HCT116 (cell line): ENCODE data around the gene EPGN. TPM values are rescaled to one million over a fixed set of nuclear protein-coding genes. Genes with fewer than 3 reads are reported as not detected.
A peak's percentile ranks its signal among the peaks of the same experiment; 100 is the strongest.

Experiments used
- ATAC-seq: fragments of 200-7000 bp; cut with Tn5 transposase; 2 replicates; pipeline ENCODE4 v1.9.1; 2020; ENCODE audit warnings: mild to moderate bottlenecking, moderate library complexity
- BruUV-seq: library from RNA; stranded (reverse); fragments of 400-500 nt; replicated peaks from 2 replicates; lab custom pipeline; 2021; lab: Mats Ljungman, UMichigan
- CTCF ChIA-PET: fragments of 300-600 bp; sonication (Branson Sonifier 250); formaldehyde crosslinking; loops from one replicate; lab custom pipeline; 2021; ENCODE audit warnings: antibody characterized with exemption; lab: Charles Lee
- POLR2A ChIA-PET: fragments of 300-600, 350-600 bp; sonication (Branson Sonifier 250); formaldehyde crosslinking; loops from one replicate; lab custom pipeline; 2021; ENCODE audit warnings: antibody characterized with exemption; lab: Charles Lee
- RAD21 ChIA-PET, 2 experiments: fragments of 300-600 bp; sonication (Branson Sonifier 250); formaldehyde crosslinking; loops; one replicate each; lab custom pipeline; 2023; ENCODE audit warnings: low total read pairs in 2 of 2; ENCODE audit not compliant: uncharacterized antibody in 2 of 2, unreplicated experiment in 2 of 2, low non-redundant PET in 1 of 2; lab: Charles Lee
- DNase-seq: peaks from one replicate; pipeline ENCODE4 v3.0.0-alpha.2; 2010; ENCODE audit warnings: low read depth, low spot score
- H2AFZ ChIP-seq: fragments of 200-600 bp; shearing (Covaris generic), sonication (generic); 2 replicates; pipeline ENCODE4 v1.6.1; 2017; ENCODE audit warnings: low read depth, mixed run types, mixed read lengths, antibody characterized with exemption, low read length; ENCODE audit not compliant: poor library complexity, severe bottlenecking
- H3K27ac ChIP-seq: 2 replicates; pipeline ENCODE4 v1.5.1; 2012; ENCODE audit warnings: low read depth, low read length
- H3K27me3 ChIP-seq: fragments of 200-600 bp; sonication (generic); 2 replicates; pipeline ENCODE4 v1.6.1; 2016; ENCODE audit warnings: mixed run types, low read length, mixed read lengths; ENCODE audit not compliant: insufficient read depth
- H3K36me3 ChIP-seq, 2 experiments: fragments of 200-500 bp in 1 of 2; fragments of 200-600 bp in 1 of 2; sonication (Bioruptor generic) in 1 of 2; sonication (generic) in 1 of 2; 2 replicates each; pipeline versions ENCODE4 v1.5.1 to v1.6.1; 2014 to 2016; ENCODE audit warnings: low read length in 2 of 2, inconsistent platforms in 1 of 2, mixed read lengths in 1 of 2, mixed run types in 1 of 2; ENCODE audit not compliant: insufficient read depth in 2 of 2, control insufficient read depth in 1 of 2
- H3K4me1 ChIP-seq, 2 experiments: fragments of 200-600 bp in 1 of 2; sonication (generic) in 1 of 2; 2 replicates each; pipeline versions ENCODE4 v1.5.1 to v1.6.1; 2012 to 2017; ENCODE audit warnings: low read length in 2 of 2, inconsistent platforms in 1 of 2, mild to moderate bottlenecking in 1 of 2, mixed read lengths in 1 of 2, mixed run types in 1 of 2, moderate library complexity in 1 of 2; ENCODE audit not compliant: insufficient read depth in 2 of 2, control insufficient read depth in 1 of 2
- H3K4me2 ChIP-seq: fragments of 200-600 bp; sonication (generic); 2 replicates; pipeline ENCODE4 v1.6.1; 2017; ENCODE audit warnings: mixed run types, low read length, mixed read lengths
- H3K4me3 ChIP-seq, 2 experiments: fragments of 200-600 bp in 1 of 2; sonication (generic) in 1 of 2; replicated peaks in 1 of 2; 2 replicates each; pipeline ENCODE4 v1.5.1; 2011 to 2016; ENCODE audit warnings: low read length in 2 of 2, control low read depth in 1 of 2, low read depth in 1 of 2, mild to moderate bottlenecking in 1 of 2, mixed read lengths in 1 of 2, mixed run types in 1 of 2
- H3K79me2 ChIP-seq: fragments of 200-600 bp; sonication (generic); 2 replicates; pipeline ENCODE4 v1.6.1; 2017; ENCODE audit warnings: mild to moderate bottlenecking, mixed run types, low read length, moderate library complexity, mixed read lengths; ENCODE audit not compliant: insufficient read depth
- H3K9ac ChIP-seq: fragments of 200-600 bp; sonication (generic); 2 replicates; pipeline ENCODE4 v1.6.1; 2016; ENCODE audit warnings: low read length, mixed read lengths
- H3K9me2 ChIP-seq: fragments of 200-600 bp; sonication (generic), shearing (Covaris generic); 2 replicates; pipeline ENCODE4 v1.6.1; 2017; ENCODE audit warnings: mixed run types, mild to moderate bottlenecking, moderate library complexity; ENCODE audit not compliant: insufficient read depth
- H3K9me3 ChIP-seq, 2 experiments: fragments of 200-500 bp in 1 of 2; fragments of 200-600 bp in 1 of 2; sonication (Bioruptor generic) in 1 of 2; sonication (generic) in 1 of 2; 2 replicates each; pipeline ENCODE4 v1.6.1; 2014 to 2017; ENCODE audit warnings: low read length in 2 of 2, mixed read lengths in 2 of 2, inconsistent platforms in 1 of 2, low read depth in 1 of 2, mild to moderate bottlenecking in 1 of 2, mixed run types in 1 of 2, moderate library complexity in 1 of 2; ENCODE audit not compliant: control insufficient read depth in 1 of 2, insufficient read depth in 1 of 2
- H4K20me1 ChIP-seq: fragments of 200-600 bp; sonication (generic), shearing (Covaris generic); 2 replicates; pipeline ENCODE4 v1.6.1; 2017; ENCODE audit warnings: mixed run types, mild to moderate bottlenecking, moderate library complexity; ENCODE audit not compliant: insufficient read depth
- CEBPB ChIP-seq: IDR thresholded peaks from 2 replicates; pipeline ENCODE4 v1.6.1; 2012; ENCODE audit warnings: low read depth
- EZH2 ChIP-seq: fragments of 200-600 bp; sonication (generic); IDR thresholded peaks from 2 replicates; pipeline ENCODE4 v1.6.1; 2017; ENCODE audit warnings: antibody characterized with exemption, mixed run types
- FOSL1 ChIP-seq: IDR thresholded peaks from 2 replicates; pipeline ENCODE4 v1.6.1; 2012; ENCODE audit warnings: low read depth
- POLR2AphosphoS5 ChIP-seq: IDR thresholded peaks from 2 replicates; pipeline ENCODE4 v1.6.1; 2011; ENCODE audit warnings: mild to moderate bottlenecking, low read depth, low read length, moderate library complexity
- intact Hi-C: fragments of 100-400 bp; cut with micrococcal nuclease; formaldehyde crosslinking; loops from 2 replicates; pipeline ENCODE4 v1.10.0; 2022
- total RNA-seq: library from RNA; stranded (reverse); gene quantifications from one replicate; pipeline ENCODE4 v1.2.1, GENCODE V29; 2021; ENCODE audit not compliant: unreplicated experiment
- TF ChIP-seq, protein P1 (sequence below): IDR thresholded peaks from 2 replicates; pipeline ENCODE4 v1.6.1; 2011; ENCODE audit warnings: mild to moderate bottlenecking, low read length, moderate library complexity; ENCODE audit not compliant: insufficient replicate concordance; ENCODE audit errors: extremely low read depth

Gene EPGN
- total RNA-seq, 1 experiment from 2014 or later, result 1.5 TPM

DNA sequence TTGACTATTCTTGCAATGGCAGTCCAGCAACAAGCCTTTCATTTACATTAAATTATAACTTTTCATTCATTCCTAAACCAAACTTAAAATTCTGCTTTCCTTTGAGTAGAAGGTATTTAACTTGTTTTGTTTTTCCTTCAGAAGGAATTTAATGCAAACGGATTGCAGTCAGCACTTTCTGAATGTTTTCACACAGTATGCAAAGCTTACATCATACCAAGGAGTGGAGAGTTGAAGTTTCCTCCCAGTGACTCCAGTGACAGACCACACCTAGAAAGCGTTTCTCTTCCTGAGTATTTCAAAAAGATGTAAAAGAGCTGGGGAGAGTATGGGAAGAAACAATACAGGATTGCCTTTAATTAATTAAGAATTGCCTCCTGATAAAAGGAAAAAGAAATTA is 8.1 kb downstream of the EPGN start:
- Histone ChIP-seq H3K4me3 (no peak overlapping the region), H3K9ac (no peak overlapping the region), H3K79me2 (no peaks in the 10 kb centered on the region), H2AFZ (no peak overlapping the region), H3K9me3 (no peaks in the 10 kb centered on the region), H3K4me2 (no peak overlapping the region)
- ChIA-PET RAD21 (no interaction called here), POLR2A (no interaction called here)
- no peak for ATAC-seq
- BruUV-seq, result no TSS peak
- TF ChIP-seq CEBPB (peak; percentile 55; the same call in 1 of the 2 replicates), POLR2AphosphoS5 (no peak), FOSL1 (no peak), EZH2 (no peak)
- TF ChIP-seq, protein P1, sequence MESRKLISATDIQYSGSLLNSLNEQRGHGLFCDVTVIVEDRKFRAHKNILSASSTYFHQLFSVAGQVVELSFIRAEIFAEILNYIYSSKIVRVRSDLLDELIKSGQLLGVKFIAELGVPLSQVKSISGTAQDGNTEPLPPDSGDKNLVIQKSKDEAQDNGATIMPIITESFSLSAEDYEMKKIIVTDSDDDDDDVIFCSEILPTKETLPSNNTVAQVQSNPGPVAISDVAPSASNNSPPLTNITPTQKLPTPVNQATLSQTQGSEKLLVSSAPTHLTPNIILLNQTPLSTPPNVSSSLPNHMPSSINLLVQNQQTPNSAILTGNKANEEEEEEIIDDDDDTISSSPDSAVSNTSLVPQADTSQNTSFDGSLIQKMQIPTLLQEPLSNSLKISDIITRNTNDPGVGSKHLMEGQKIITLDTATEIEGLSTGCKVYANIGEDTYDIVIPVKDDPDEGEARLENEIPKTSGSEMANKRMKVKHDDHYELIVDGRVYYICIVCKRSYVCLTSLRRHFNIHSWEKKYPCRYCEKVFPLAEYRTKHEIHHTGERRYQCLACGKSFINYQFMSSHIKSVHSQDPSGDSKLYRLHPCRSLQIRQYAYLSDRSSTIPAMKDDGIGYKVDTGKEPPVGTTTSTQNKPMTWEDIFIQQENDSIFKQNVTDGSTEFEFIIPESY, result no peak
- TF ChIP-seq, all 23 proteins: peak for 1
- CTCF ChIA-PET, result interaction anchor here (0.6 to 2.1 kb wide), 2 partner anchors 88 to 359 kb away, joined by 3 to 9 read pairs; no protein-coding TSS in a partner anchor
- peaks cover 16 to 30% of the 10 kb centered on the region in 2 experiments for H3K4me1 ChIP-seq
- H3K9me2 ChIP-seq, result no peaks in the 10 kb centered on the region
- no peak for DNase-seq
- no peaks in the 10 kb centered on the region for H4K20me1 ChIP-seq
- intact Hi-C loops, result loop anchor here (10.0 kb wide), 1 partner anchor 282 kb away; the partner anchor contains the start of gene CXCL3
- H3K36me3 ChIP-seq, result no peaks in the 10 kb centered on the region; a peak in 1 of 4 replicates
- H3K27ac ChIP-seq, result no peak overlapping the region
- no peaks in the 10 kb centered on the region for H3K27me3 ChIP-seq
